Osteoblast (primary cell): ENCODE data around the gene SPEN. TPM values are rescaled to one million over a fixed set of nuclear protein-coding genes. Genes with fewer than 3 reads are reported as not detected.
"Not testable (repeated sequence)": the region's sequence is repeated elsewhere in the genome, so short reads cannot be mapped to it uniquely, and the experiment has no call there.

Experiments
- DNase-seq: peaks from one replicate; pipeline ENCODE4 v3.0.0; 2011; ENCODE audit warnings: low spot score, mixed read lengths; ENCODE audit not compliant: insufficient read length; ENCODE audit errors: missing footprints
- H2AFZ ChIP-seq: 2 replicates; pipeline ENCODE4 v1.6.0; 2011; ENCODE audit warnings: mild to moderate bottlenecking, low read length
- H3K27ac ChIP-seq: 2 replicates; pipeline ENCODE4 v1.5.1; 2011; ENCODE audit warnings: mild to moderate bottlenecking, low read depth, low read length, moderate library complexity
- H3K27me3 ChIP-seq: 2 replicates; pipeline ENCODE4 v1.6.0; 2012; ENCODE audit warnings: mild to moderate bottlenecking, control low read depth, inconsistent platforms, low read length, moderate library complexity; ENCODE audit not compliant: insufficient read depth
- H3K36me3 ChIP-seq: 2 replicates; pipeline ENCODE4 v1.5.1; 2011; ENCODE audit warnings: mild to moderate bottlenecking, low read length, control low read depth, moderate library complexity; ENCODE audit not compliant: insufficient read depth
- H3K4me1 ChIP-seq: 2 replicates; pipeline ENCODE4 v1.5.1; 2011; ENCODE audit warnings: mild to moderate bottlenecking, low read length, control low read depth, moderate library complexity; ENCODE audit not compliant: insufficient read depth
- H3K4me2 ChIP-seq: 2 replicates; pipeline ENCODE4 v1.6.0; 2011; ENCODE audit warnings: mild to moderate bottlenecking, low read length; ENCODE audit not compliant: insufficient read depth
- H3K4me3 ChIP-seq: fragments of 200-600 bp; sonication (generic); 3 replicates; pipeline ENCODE4 v1.5.1; 2012; ENCODE audit warnings: mild to moderate bottlenecking, low read length, inconsistent platforms; ENCODE audit not compliant: insufficient read depth
- H3K79me2 ChIP-seq: 2 replicates; pipeline ENCODE4 v1.6.0; 2012; ENCODE audit warnings: mild to moderate bottlenecking, low read length, control low read depth, inconsistent platforms; ENCODE audit not compliant: insufficient read depth
- H3K9me3 ChIP-seq: 2 replicates; pipeline ENCODE4 v1.5.1; 2011; ENCODE audit warnings: low read depth, low read length, control low read depth
- H4K20me1 ChIP-seq: 2 replicates; pipeline ENCODE4 v1.6.0; 2012; ENCODE audit warnings: mild to moderate bottlenecking, low read length, control low read depth; ENCODE audit not compliant: insufficient read depth
- CTCF ChIP-seq: IDR thresholded peaks from 2 replicates; pipeline ENCODE4 v1.5.1; 2011; ENCODE audit warnings: mild to moderate bottlenecking, low read depth, low read length, moderate library complexity; ENCODE audit errors: extremely low read depth
- total RNA-seq: library from RNA; depleted of rRNA; stranded (reverse); fragments of >200 nt; gene quantifications from 2 replicates; pipeline ENCODE4 v1.2.3, GENCODE V29; 2012

Gene SPEN
- total RNA-seq, 1 donor: 21.0 TPM

- no peaks in the 10 kb centered on the region for H3K9me3 ChIP-seq
- no peak for TF ChIP-seq CTCF
- no peaks in the 10 kb centered on the region for H3K36me3 ChIP-seq
- H4K20me1 ChIP-seq: no peaks in the 10 kb centered on the region
- no peaks in the 10 kb centered on the region for H3K27me3 ChIP-seq
- no peak overlapping the region for H2AFZ ChIP-seq
- no peak for DNase-seq
- no peak overlapping the region for H3K4me2 ChIP-seq
- peaks cover 95% of the 10 kb centered on the region for H3K79me2 ChIP-seq
- no peak overlapping the region for H3K27ac ChIP-seq
- peaks cover 9% of the 10 kb centered on the region for H3K4me1 ChIP-seq
- H3K4me3 ChIP-seq: no peak overlapping the region
Measured at GRCh38 chr1:15895233-15895632, 47.7 kb downstream of the SPEN start.

GRCh38 chr1:15896841-15897610 is 49.5 kb downstream of the SPEN start:
- not testable (repeated sequence) for H3K4me2 ChIP-seq, H3K9me3 ChIP-seq, H3K27ac ChIP-seq, DNase-seq, H3K4me1 ChIP-seq, H3K36me3 ChIP-seq, H3K27me3 ChIP-seq, H2AFZ ChIP-seq, H3K4me3 ChIP-seq, H4K20me1 ChIP-seq
- H3K79me2 ChIP-seq: peaks cover 96% of the 10 kb centered on the region

- Histone ChIP-seq H4K20me1 (no peaks in the 10 kb centered on the region), H3K27ac (no peak overlapping the region), H3K36me3 (no peaks in the 10 kb centered on the region), H3K27me3 (no peaks in the 10 kb centered on the region), H3K9me3 (no peaks in the 10 kb centered on the region), H3K4me3 (no peak overlapping the region), H2AFZ (no peak overlapping the region), H3K4me1 (peaks cover 13% of the 10 kb centered on the region), H3K79me2 (peaks cover 95% of the 10 kb centered on the region), H3K4me2 (no peak overlapping the region)
- no peak for DNase-seq
- TF ChIP-seq CTCF: no peak
Measured at GRCh38 chr1:15899266-15899665, 51.8 kb downstream of the SPEN start.

- Histone ChIP-seq H3K4me2 (no peak overlapping the region), H3K36me3 (no peaks in the 10 kb centered on the region), H3K9me3 (no peaks in the 10 kb centered on the region), H3K27me3 (no peaks in the 10 kb centered on the region), H3K4me1 (peaks cover 13% of the 10 kb centered on the region), H3K27ac (no peak overlapping the region), H3K4me3 (no peak overlapping the region), H3K79me2 (peaks cover 92% of the 10 kb centered on the region), H4K20me1 (no peaks in the 10 kb centered on the region), H2AFZ (no peak overlapping the region)
- no peak for DNase-seq
- no peak for TF ChIP-seq CTCF
Measured at GRCh38 chr1:15900662-15901279, 53.3 kb downstream of the SPEN start.
